AG08396 (cell line): ENCODE results near the gene CPEB4.

Source experiments
- DNase-seq: peaks from one replicate; pipeline ENCODE4 v3.0.0; 2012; ENCODE audit warnings: low spot score, mixed read lengths

Gene CPEB4

DNA sequence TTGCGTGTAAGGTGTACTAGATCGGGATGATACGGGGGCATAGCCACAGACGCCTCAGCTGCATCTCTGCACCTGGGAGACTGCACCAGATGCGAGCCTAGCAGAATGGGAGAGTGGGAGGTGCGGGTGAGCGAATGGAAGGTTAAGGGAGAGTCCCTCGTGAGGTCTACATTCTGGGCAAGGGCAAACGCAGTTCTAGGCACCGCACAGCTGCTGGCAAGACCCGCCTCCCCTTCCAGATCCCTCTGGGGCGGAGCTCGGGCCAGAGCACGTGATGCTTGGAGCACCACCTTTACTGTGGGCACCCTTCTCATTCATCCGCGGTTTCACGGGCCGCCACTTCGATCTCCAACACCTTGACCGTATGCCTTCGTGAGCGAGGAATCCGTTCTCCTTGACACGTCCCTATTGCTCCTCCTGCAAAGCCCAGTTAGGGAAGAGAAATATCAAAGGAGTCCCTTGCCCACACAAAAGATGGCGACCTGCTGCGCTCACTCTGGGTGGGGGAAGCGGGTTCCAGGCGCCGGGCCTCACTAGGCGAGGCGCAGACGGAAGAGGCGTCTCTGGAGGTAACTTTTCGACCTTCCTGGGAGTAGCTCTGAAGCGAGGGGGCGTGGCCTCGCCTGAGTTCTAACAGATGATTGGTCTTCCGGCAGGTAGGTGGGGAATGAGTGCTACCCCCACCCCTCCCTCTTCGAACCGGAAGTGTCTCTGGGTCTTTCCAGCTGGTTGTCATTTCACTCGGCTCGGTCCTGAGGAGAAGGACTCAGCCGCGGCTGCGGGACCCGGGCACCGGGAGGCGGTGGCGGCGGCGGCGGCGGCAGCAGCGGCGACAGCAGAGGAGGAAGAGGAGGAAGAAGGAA lies at the start of gene CPEB4:
CPEB4 (plus strand) TSS at position 740 of the 863 bp plus-strand sequence. CDS start 1,385 bp downstream, outside the sequence.
- DNase-seq, result peak; percentile 98

DNA sequence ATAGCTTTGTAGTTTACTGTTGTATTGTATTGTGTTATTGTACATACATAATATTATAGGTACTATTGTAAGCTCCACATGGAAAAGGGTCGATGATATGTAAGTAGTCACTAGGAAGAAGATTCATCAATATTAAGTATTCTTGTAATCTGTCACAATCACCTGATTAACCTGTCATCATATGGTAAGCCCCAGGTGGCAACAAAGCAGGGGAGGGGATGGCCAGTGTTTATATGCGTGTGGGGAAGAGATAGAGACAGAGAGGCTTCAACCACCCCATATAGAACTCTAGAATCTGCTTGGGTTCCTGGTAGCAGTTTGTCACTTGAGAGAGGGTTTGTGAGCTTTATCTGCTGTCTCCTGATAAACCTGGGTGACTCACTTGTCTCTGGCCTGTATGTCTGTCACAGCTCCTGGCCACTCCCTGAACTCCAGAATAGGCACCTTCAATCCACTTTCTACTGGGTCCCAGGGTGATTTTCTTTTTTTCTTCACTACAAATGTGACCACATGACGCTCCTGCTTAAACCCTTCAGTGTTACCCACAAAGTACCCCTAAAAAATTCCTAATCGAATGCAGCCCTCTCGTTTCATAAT lies 48.9 kb upstream of the CPEB4 start:
- no peak for DNase-seq

DNA sequence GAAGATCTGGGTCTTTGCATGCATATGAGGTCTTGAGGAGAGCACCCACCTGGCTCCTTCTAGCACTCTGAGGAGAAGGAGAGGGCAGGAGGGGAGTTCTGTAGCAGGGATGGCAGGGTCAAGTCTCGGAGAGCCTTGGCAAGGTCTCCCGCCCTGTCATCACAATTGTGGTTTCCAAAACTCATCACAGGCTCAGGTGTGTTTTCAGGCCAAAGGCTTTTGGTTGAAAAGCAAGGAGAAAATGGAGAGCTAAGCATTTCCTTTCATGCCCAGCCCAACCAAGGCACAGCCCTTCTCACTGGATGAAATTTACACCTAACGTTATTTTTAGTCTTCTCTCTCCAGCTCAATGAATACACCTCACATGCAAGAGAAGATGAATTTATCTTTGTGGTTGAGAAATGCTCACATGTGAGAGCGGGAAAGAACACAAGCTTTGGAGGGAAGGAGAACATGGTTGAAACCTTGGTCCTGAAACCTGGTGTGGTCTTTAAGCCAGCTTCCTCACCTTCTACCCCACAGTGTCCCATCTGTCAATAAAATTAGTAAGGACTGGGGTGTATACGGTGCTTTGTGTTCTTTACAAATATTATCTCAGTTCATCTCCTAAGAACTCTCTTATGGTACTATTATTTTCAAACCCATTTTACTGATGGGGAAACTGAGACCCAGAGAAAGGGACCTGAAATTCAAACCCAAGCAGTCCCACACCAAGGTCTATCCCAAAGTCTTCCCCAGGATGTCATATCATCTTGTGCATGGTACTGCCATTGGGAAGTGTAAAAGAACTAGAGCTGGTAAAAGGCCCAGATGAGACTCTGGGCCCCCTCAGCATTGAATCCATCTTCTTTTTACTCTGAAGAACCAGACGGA lies 47.8 kb upstream of the CPEB4 start:
- no peak for DNase-seq

DNA sequence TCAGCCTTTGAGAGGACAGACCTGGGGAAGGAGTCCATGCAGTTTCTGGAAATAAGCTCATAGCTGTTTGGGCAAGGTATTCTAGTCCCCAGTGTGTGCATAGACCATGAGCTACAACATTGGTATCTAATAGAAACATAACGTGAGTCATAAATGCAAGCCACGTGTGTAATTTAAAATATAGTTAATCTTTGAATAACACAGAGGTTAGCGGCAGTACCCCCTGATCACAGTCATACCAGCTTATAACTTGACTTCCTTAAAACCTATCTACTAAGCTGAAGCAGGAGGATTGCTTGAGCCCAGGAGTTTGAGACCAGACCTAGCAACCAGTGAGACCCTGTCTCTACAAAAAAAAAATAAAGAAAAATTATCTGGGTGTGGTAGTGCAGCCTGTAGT lies 46.4 kb upstream of the CPEB4 start:
- no peak for DNase-seq

DNA sequence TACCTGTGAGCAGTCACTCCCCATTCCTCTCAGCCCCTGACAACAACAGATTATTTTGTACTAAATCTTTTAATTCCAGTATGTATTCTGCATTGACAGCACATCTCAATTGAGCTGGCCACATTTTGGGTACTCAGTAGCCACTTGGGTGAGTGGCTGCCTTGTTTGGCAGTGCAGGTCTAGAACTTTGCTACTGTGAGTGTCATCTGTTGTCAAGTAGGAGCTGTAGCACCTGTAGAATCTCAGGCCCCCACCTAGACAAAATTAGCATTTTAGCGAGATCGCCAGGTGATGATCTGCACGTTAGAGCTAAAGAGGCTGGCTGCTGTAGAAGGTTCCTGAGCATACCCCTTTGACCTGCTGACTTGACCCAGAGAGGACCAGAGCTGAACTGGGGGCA lies 44.4 kb upstream of the CPEB4 start:
- no peak for DNase-seq

DNA sequence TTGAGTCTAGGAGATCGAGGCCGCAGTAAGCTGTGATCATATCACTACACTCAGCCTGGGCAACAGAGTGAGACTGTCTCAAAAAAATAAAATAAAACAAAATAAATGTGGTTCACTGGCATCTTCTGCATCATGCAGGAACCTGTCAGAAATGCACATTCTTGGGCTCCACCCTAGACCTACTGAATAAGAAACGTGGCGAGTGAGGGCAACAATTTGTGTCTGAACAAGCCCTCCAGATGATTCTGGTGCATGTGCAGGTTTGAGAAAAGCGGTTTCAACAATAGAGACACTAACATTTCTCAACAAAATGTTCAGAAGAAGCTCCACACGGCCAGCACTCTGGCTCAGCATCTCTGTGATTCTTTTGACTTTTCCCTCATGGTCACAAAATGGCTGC lies 42.8 kb upstream of the CPEB4 start:
- DNase-seq, result no peak

DNA sequence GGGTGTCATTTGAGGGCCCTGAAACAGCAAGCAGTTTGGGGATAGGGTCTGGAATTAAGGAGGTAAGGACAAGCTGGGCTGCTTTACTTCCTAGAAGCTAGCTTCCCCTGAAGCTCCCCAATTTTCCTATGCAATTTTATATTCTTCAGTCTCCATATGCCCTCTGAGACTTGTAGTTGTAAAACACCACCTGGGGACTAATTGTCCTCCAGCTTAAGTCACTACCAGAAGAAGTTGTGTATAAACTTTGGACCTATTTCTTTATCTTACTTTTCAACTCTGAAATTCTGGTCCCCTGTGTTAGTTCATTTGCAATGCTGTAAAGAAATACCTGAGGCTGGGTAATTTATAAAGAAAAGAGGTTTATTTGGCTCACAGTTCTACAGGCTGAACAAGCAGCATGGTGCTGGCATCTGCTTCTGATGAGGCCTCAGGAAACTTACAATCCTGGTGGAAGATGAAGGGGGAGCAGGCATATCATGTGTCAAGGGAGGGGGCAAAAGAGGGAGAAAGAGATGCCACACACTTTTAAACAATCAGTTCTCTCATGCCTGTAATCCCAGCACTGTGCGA lies 41.1 kb upstream of the CPEB4 start:
- DNase-seq, result no peak

DNA sequence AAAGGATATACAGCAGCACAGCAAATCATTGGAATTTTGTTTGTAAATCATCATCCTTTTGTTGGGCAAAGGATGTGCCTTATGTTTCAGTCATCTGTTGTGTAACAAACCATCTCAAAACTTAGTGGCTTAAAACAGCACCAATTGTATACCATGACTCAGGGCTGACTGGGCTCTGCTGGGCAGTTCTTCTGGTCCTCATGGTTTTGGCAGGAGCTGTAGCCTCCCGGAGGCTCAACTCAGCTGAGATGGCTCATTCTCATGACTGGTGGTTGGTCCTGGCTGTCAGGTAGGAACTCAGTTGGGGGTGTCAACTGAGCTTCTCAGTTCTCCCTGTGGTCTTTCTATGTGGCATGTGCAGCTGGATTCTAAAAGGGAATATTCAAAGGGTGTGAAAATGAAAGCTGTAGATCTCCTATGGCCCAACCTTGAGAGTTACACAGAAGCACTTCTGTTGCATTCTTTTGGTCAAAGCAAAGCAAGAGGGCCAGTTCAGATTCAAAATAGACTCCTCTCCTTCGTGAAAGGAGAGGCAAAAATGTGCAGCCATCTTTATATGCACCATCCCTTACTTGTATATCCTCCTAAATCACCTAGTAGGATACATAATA lies 39.1 kb upstream of the CPEB4 start:
- DNase-seq, result no peak

DNA sequence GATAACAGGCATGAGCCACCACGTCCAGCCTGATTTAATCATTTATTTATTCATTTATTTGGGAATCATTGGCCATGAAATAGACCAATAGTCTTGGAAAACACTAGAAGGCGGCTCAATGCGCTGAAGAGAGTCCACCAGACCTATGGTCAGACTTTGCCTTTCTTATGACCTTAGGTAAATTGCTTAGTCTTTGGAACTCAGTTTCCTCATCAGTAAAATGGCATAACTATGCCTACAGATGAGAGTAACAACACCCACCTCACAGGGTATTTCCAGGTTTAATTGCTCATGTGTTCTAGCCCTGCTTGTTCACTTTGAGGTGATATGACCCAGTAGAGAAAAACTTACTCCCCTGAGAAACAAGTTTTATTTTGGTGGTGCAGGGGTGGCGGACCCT lies 38.2 kb upstream of the CPEB4 start:
- no peak for DNase-seq

DNA sequence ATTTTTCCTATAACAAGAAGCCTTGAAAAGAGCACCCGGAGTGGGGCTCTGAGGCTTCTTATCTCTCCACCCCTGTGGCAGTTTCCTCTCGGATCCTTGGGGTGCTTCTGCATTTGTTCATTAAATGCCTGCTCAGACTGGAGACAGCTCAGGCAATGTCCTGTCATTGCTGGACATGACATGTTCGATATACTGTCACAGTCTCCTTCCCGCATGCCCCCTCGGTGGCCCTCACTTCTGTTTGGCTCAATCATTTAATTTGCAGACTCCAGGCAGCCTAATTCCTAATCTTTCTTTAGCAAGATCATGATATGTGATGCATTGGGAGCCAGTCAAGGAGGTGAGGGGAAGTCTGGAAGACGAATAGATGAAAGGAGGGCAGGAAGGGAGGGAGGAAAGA lies 37.5 kb upstream of the CPEB4 start:
- no peak for DNase-seq

DNA sequence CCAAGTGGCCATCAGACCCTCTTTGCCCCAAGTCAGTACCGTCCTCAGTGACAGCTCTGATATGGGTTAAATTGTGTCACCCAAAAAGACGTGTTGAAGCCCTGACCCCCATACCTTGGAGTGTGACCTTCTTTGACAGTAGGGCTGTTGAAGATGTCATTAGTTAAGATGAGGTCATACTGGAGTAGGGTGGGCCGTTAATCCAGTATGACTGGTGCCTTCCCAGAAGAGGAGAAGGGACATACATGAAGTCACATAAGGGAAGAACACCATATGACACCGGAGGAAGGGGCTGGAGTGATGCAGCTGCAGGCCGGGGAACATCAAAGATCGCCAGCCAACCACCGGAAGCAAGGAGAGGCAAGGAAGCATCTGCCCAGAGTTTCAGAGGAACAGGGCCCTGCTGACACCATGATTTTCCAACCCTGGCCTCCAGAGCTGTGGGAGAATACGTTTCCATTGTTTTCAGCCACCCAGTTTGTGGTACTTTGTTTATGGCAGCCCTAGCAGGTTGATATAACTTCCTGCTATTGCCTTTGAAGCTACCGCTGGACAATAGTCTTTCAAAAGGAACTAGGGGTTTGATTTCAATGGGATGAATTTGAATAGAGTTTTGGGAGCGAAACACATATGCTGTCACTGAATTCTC lies 36.4 kb upstream of the CPEB4 start:
- no peak for DNase-seq

DNA sequence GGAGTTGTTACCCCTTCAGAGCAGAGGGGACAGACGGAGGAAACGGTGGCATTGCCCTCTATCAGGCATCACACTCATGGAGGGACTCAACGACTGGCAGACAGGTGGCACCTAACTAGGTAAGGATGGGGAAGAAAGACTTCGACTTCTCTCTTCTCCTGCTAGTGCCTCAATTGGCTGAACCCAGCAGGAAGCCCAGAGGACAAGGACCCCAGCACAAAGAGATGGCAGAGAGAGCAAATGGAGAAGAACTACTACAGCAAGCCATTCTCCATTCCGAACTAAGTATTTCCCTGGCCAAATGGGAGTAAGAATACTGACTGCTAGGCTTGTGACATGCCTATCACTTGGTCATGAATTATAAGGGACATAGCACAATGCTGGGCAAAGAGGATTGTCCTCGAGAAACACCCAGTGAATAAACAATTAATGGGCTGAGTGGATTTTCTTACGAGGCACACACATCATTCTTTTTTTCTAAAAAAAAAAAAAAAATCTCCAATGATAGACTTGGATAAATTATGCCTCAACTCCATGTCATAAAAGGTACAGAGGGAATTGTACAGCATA lies 35.3 kb upstream of the CPEB4 start:
- no peak for DNase-seq

DNA sequence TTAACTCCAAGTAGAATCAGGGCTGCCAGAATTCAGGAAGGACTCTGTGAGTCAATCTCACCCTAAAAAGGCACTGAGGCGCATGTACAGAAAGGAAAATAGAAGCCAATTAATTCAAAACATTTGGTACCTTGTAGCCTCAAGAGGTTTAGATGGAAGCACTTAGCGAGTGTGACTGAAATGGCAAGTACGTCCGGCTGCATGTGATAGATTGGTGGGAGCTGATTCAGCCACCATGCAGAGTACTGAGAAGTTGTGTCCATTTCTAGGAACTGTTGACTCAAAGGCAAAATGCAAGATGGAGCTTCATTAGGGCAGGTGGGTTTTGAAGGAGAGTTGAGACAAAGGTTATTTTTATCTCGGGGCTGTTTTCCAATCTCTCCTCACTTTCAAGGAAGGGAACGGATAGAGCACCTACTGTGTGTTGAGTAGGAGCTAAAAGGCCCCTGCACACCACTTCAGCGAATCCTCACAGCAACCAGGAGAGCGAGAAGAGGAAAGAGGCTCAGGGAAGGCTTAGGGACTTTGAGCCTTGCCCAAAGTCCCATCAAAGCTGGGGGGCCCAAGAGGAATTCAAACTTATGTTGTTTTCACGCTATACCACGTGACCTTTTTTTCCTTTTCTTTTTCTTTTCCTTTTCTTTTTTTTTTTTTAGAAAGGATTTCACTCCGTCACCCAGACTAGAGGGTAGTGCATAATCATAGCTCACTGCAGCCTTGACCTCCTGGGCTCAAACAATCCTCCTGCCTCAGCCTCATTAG lies 34.6 kb upstream of the CPEB4 start:
- no peak for DNase-seq

DNA sequence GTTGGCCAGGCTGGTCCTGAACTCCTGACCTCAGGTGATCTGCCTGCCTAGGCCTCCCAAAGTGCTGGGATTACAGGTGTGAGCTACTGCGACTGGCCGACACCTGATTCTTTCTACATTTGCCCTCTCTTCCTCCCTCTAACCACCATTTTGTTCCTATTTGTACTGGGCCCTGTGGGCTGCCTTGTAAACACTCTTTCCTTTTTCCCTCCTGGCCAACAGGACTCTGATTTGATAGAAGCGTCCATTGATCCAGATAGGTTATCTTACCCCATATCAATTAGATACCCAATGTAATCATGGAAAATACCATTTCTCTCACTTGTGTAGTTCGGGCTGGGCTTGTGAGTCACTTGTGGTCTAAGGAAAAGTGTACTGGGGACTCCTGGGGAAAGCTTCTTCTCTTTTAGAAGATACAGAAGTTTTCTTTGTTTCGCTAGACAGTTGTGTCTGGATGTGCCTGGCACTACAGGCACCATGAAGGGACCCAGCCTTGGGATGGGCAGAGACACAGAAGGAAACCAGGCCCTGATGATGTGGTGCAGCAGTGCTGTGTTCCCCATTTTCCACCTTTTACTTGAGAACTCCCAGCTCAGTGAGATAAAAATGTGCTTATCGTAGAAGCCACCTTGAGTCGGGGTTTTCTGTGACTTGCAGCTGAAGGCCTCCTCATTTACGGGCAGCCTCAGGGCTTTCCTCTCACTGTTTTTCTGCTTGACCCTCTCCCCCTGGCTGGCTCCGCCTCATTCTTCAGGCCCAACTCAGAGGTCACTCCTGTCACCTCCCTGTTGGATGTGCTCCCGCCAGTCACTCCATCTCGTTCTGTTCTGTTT lies 32.8 kb upstream of the CPEB4 start:
- no peak for DNase-seq

DNA sequence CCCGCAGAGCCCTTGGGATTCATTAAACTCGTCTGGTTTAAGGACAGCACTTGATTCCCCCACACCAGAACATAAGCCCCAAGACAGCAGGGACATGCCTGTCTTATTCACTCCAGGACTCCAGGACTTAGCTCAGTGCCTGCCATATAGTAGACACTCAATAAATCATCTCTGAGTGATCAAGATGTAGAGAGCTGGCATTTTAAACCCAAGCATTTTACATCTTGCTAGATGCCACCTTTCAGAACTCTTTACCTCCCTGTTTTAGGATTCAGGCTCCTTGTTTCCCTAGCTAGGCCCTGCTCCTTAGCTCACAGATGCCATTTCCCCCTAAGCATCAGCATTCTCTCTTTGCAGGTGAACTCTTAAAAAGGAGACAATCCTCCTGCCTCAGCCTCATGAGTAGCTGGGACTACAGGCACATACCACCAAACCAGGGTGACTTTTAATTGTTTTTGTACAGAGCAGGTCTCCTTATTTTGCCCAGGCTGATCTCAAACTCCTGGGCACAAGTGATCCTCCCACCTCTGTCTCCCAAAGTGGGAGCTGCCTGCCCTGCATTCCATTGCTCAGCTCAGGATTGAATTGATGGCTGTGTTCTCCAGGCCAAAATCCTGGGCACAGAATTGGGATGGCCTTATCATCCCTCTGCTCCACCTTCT lies 32.0 kb upstream of the CPEB4 start:
- DNase-seq, result no peak

DNA sequence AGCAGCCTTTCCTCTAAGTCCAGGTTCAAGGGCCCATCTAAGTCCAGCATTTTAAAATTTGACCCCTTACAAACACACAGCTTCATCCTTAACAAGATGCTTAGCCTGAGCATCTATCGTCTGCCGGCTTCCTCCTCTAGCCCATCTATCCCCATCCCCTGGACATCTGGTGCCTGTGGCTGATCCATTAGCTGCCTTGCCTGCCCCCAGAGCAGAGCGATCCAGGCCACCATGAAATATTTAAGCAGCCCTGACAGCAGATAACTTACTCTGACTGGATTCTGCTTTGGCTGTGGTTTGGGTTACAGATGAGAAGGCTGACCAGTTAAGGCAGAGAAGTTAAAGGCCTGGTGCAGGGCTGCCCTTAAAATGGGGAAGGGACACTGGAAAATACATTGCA lies 30.9 kb upstream of the CPEB4 start:
- DNase-seq, result no peak

DNA sequence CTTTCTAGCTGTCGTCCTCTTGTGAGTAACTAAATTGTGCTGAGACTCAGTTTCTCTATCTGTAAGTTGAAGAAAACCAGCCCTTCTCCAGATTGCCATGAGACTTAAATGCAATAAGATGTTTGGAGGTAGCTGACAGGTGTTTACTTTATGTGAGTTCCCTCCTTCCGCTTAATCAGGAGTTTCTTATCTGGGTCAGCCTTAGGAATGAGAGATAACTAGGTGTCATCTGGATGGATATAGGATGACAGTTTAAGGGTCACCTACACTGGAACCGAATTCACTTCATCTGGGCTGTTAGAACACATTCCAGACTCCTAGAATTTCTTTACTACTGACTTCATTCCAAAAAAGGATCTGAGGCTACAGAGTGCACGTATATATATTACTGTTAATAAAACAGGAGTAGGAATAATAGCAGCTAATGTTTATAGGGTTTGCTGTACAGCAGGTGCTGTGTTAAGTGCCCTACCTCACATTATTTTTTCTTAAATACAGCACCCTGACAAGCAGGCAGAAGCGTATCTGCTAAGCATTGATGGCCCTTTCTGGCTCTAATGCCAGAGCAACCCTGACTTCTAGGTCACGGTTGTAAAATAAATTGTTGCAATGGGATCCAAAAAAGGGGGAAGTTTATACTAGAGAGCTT lies 30.0 kb upstream of the CPEB4 start:
- DNase-seq, result no peak

DNA sequence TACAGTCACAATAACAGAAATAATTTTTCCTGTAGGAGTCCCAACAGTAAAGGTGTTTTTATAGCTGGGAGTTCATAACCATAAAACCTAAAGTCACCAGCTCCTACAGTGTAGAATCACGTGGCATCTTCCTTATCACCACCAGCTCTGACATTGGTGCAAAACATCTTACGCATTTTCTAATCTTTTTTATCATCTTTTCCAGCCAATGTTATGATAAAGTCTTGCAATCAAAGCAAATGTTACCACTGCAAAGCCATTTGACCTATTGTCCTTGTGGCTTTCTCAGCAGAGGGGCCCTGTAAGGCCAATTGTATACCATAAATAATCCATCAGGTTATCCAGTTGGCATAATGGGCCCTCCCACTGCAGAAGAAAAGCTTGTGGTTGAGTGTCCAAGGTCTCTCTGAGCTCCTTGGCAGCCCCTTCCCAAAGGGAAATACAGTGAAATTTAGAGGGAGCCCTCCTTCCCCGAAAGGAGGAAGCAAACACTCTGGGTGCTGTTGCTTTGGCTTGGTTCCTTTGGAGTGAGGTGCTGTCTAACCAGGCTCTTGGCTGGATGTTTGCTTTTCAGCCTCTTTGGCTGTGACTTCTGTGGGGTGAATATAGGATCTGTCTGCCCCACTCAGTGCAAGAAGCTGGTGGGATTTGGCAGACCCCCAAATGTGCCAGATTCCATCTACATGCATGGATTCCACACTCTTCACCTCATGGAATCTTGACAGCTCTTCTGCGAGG lies 29.3 kb upstream of the CPEB4 start:
- no peak for DNase-seq
